DND-41 (cell line): ENCODE data around the gene RAD21L1.

Experiments
- ATAC-seq: fragments of 200-7000 bp; cut with Tn5 transposase; 3 replicates; pipeline ENCODE4 v1.9.1; 2021; ENCODE audit warnings: low read depth; ENCODE audit not compliant: insufficient read depth
- DNase-seq: peaks from one replicate; pipeline ENCODE4 v3.0.0-alpha.2; 2020
- H2AFZ ChIP-seq: 2 replicates; pipeline ENCODE4 v1.6.0; 2012; ENCODE audit warnings: low read depth, low read length
- H3K27ac ChIP-seq: 2 replicates; pipeline ENCODE4 v1.5.1; 2012; ENCODE audit warnings: low read length, inconsistent platforms
- H3K27me3 ChIP-seq: fragments of 200-600 bp; sonication (generic); 2 replicates; pipeline ENCODE4 v1.6.0; 2012; ENCODE audit warnings: low read length, mild to moderate bottlenecking, inconsistent platforms; ENCODE audit not compliant: insufficient read depth, poor library complexity
- H3K36me3 ChIP-seq: 2 replicates; pipeline ENCODE4 v1.5.1; 2012; ENCODE audit warnings: low read length, inconsistent platforms; ENCODE audit not compliant: insufficient read depth
- H3K4me1 ChIP-seq: 2 replicates; pipeline ENCODE4 v1.5.1; 2012; ENCODE audit warnings: mild to moderate bottlenecking, low read length; ENCODE audit not compliant: insufficient read depth
- H3K4me2 ChIP-seq: 2 replicates; pipeline ENCODE4 v1.6.0; 2012; ENCODE audit warnings: mild to moderate bottlenecking, moderate library complexity, low read length, inconsistent platforms; ENCODE audit not compliant: insufficient read depth
- H3K4me3 ChIP-seq, 2 experiments: fragments of 200-600 bp in 1 of 2; shearing (Covaris generic) in 1 of 2; 2 replicates each; pipeline ENCODE4 v1.5.1; 2012 to 2016; ENCODE audit warnings: inconsistent platforms in 2 of 2, low read length in 2 of 2, mild to moderate bottlenecking in 2 of 2, low read depth in 1 of 2, moderate library complexity in 1 of 2
- H3K79me2 ChIP-seq: 2 replicates; pipeline ENCODE4 v1.6.0; 2012; ENCODE audit warnings: low read length, inconsistent platforms; ENCODE audit not compliant: insufficient read depth
- H3K9ac ChIP-seq: 2 replicates; pipeline ENCODE4 v1.6.0; 2012; ENCODE audit warnings: low read depth, mild to moderate bottlenecking, inconsistent platforms, low read length, moderate library complexity
- H3K9me3 ChIP-seq: 2 replicates; pipeline ENCODE4 v1.5.1; 2012; ENCODE audit warnings: low read length, moderate library complexity, mild to moderate bottlenecking, inconsistent platforms; ENCODE audit not compliant: insufficient read depth, severe bottlenecking
- H4K20me1 ChIP-seq: 2 replicates; pipeline ENCODE4 v1.6.0; 2012; ENCODE audit warnings: low read length; ENCODE audit not compliant: insufficient read depth
- CTCF ChIP-seq: IDR thresholded peaks from 2 replicates; pipeline ENCODE4 v1.5.1; 2012; ENCODE audit warnings: borderline replicate concordance, low read length, moderate library complexity, mild to moderate bottlenecking; ENCODE audit not compliant: poor library complexity, severe bottlenecking; ENCODE audit errors: extremely low read depth
- EZH2 ChIP-seq: IDR thresholded peaks from 3 replicates; pipeline ENCODE4 v1.6.1; 2012; ENCODE audit warnings: borderline replicate concordance, low read depth, mild to moderate bottlenecking, moderate library complexity, low read length, inconsistent platforms; ENCODE audit not compliant: severe bottlenecking

Gene RAD21L1

GRCh38 chr20:1281279-1282057, 55.6 kb downstream of the RAD21L1 start:
- no peaks in the 10 kb centered on the region for H3K9me3 ChIP-seq
- H3K79me2 ChIP-seq, result no peaks in the 10 kb centered on the region
- TF ChIP-seq CTCF (no peak), EZH2 (no peak)
- H4K20me1 ChIP-seq, result peaks cover 2% of the 10 kb centered on the region; the same call in 1 of the 2 replicates
- ATAC-seq (no peak), DNase-seq (no peak)
- no peaks in the 10 kb centered on the region for H3K36me3 ChIP-seq
- peaks cover 34% of the 10 kb centered on the region for H3K27me3 ChIP-seq
- H3K27ac ChIP-seq, result no peak overlapping the region
- H3K4me2 ChIP-seq, result no peak overlapping the region
- H2AFZ ChIP-seq, result no peak overlapping the region
- no peak overlapping the region for H3K4me3 ChIP-seq
- H3K9ac ChIP-seq, result no peak overlapping the region
- peaks cover 4% of the 10 kb centered on the region; the same call in 1 of the 2 replicates for H3K4me1 ChIP-seq

DNA sequence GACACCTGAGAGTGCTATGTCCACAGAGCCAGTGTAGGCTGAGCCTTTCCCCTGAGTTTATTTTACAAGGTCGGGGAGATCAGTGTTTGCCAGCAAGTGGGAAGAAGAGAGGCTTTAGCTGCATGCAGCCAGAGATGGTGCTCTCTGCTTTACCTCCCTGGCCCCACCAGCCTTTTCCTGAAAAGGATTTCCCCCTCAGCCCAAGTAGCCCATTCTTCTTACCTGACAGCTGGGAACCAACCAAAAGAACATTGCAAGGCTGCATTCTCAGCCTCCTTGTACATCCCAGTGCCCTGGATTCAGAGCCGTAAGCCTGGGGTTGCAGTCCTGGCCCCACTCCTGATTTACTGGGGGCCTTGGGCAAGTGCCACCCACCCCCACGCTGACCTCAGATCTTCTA, 57.1 kb downstream of the RAD21L1 start:
- H3K4me2 ChIP-seq, result no peak overlapping the region
- H4K20me1 ChIP-seq, result peaks cover 2% of the 10 kb centered on the region; the same call in 1 of the 2 replicates
- DNase-seq, result no peak
- H3K9me3 ChIP-seq, result no peaks in the 10 kb centered on the region
- peaks cover 37% of the 10 kb centered on the region for H3K27me3 ChIP-seq
- no peaks in the 10 kb centered on the region for H3K79me2 ChIP-seq
- no peak for TF ChIP-seq CTCF
- no peak for TF ChIP-seq EZH2
- H2AFZ ChIP-seq, result no peak overlapping the region
- H3K9ac ChIP-seq, result no peak overlapping the region
- no peaks in the 10 kb centered on the region for H3K36me3 ChIP-seq
- ATAC-seq, result no peak
- no peak overlapping the region for H3K4me3 ChIP-seq
- peaks cover 9% of the 10 kb centered on the region; the same call in 1 of the 2 replicates for H3K4me1 ChIP-seq
- no peak overlapping the region for H3K27ac ChIP-seq

DNA sequence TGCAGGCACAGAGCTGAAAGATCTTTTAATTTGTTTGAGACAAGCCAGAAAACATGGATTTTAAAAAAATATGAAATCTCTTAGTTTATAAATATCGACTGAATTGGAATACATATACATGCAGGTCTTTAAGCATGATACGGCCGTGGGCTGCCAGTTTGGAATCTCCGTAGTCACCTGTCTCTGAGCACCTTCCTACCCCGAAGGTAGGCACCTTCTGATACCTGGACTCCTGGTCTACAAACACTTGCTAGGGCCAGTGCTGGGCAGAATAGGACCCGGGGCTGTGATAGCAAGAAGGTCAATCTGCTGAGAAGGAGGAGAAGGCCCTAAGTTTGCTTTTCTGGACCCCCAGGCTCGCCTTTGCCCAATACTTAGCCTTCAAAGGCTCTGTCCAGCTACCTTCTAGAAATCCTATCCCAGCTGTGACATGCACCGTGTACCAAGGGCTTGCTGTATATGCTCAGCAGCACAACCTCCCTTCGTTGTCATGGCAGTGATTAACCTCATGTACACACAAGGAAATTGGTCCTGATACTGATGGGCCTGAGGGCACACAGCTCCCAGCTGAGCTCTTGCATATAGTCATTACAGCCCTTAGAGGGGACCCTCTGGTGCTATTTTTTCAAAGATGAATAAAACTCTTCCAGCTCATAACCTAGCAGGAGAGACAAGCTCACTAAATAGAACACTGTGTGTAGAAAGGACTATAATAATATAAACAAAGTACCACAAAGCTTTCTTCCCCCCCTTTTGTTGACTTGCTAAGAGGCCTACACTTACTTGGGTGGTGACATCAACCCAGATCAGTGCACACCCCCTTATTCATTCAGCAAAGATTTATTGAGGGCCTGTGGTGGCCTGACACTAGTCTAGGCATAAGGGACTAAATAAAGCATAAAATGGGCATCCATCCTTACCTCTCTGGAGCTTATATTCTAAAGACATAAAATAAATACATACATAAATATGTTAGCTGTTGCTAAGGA, 58.0 kb downstream of the RAD21L1 start:
- no peak for ATAC-seq
- no peak overlapping the region for H3K4me2 ChIP-seq
- H2AFZ ChIP-seq, result no peak overlapping the region
- H3K36me3 ChIP-seq, result no peaks in the 10 kb centered on the region
- H3K9ac ChIP-seq, result no peak overlapping the region
- TF ChIP-seq CTCF (no peak), EZH2 (no peak)
- no peaks in the 10 kb centered on the region for H3K9me3 ChIP-seq
- no peaks in the 10 kb centered on the region for H3K79me2 ChIP-seq
- H4K20me1 ChIP-seq, result peaks cover 2% of the 10 kb centered on the region; the same call in 1 of the 2 replicates
- no peak overlapping the region for H3K27ac ChIP-seq
- no peak for DNase-seq
- H3K4me1 ChIP-seq, result peaks cover 9% of the 10 kb centered on the region; the same call in 1 of the 2 replicates
- H3K27me3 ChIP-seq, result peaks cover 37% of the 10 kb centered on the region
- H3K4me3 ChIP-seq, result no peak overlapping the region
